SK-N-SH (cell line): ENCODE measurements around the gene SRD5A1. TPM values are rescaled to one million over a fixed set of nuclear protein-coding genes. Genes with fewer than 3 reads are reported as not detected.

ENCODE experiments used
- CTCF ChIA-PET: fragments of 300-600, 350-600 bp; formaldehyde crosslinking; extraction: SDS; loops from one replicate; lab custom pipeline; 2021; lab: Yijun Ruan, JAX
- POLR2A ChIA-PET: fragments of 350-600 bp; sonication (Branson Sonifier 250); formaldehyde crosslinking; extraction: SDS; loops from one replicate; lab custom pipeline; 2020; ENCODE audit warnings: antibody characterized with exemption, inconsistent platforms; lab: Yijun Ruan, JAX
- DNase-seq: peaks from one replicate; pipeline ENCODE4 v3.0.0; 2012
- H2AFZ ChIP-seq: fragments of 200-600 bp; sonication (generic); 2 replicates; pipeline ENCODE4 v1.8.1; 2016; ENCODE audit warnings: antibody characterized with exemption, mild to moderate bottlenecking, low read depth
- H3F3A ChIP-seq: fragments of 200-600 bp; sonication (generic); replicated peaks from 2 replicates; pipeline ENCODE3; 2016; ENCODE audit warnings: antibody characterized with exemption, mild to moderate bottlenecking; ENCODE audit not compliant: insufficient read depth
- H3K27ac ChIP-seq, 2 experiments: fragments of 200-500 bp in 1 of 2; fragments of 200-600 bp in 1 of 2; sonication (Bioruptor generic) in 1 of 2; sonication (generic), shearing (Covaris generic) in 1 of 2; 2 replicates each; pipeline versions ENCODE4 v1.5.1 to v1.6.1; 2014 to 2016; ENCODE audit warnings: low read depth in 2 of 2, inconsistent platforms in 1 of 2, low read length in 1 of 2, mild to moderate bottlenecking in 1 of 2, mixed read lengths in 1 of 2
- H3K27me3 ChIP-seq: fragments of 200-600 bp; sonication (generic), shearing (Covaris generic); 2 replicates; pipeline ENCODE4 v1.6.1; 2016; ENCODE audit warnings: mixed run types; ENCODE audit not compliant: insufficient read depth
- H3K36me3 ChIP-seq, 2 experiments: fragments of 200-500 bp in 1 of 2; fragments of 200-600 bp in 1 of 2; sonication (Bioruptor generic) in 1 of 2; sonication (generic) in 1 of 2; replicated peaks in 1 of 2; 2 replicates each; pipeline versions ENCODE3 to v1.5.1; 2014 to 2016; ENCODE audit warnings: low read length in 1 of 2, mild to moderate bottlenecking in 1 of 2; ENCODE audit not compliant: insufficient read depth in 2 of 2, control insufficient read depth in 1 of 2
- H3K4me1 ChIP-seq, 2 experiments: fragments of 200-500 bp in 1 of 2; fragments of 200-600 bp in 1 of 2; sonication (Bioruptor generic) in 1 of 2; sonication (generic), shearing (Covaris generic) in 1 of 2; 2 replicates each; pipeline versions ENCODE4 v1.5.1 to v1.6.1; 2014 to 2016; ENCODE audit warnings: low read depth in 1 of 2, low read length in 1 of 2, mixed run types in 1 of 2; ENCODE audit not compliant: insufficient read depth in 2 of 2, control insufficient read depth in 1 of 2
- H3K4me2 ChIP-seq: fragments of 200-600 bp; sonication (generic), shearing (Covaris generic); 2 replicates; pipeline ENCODE4 v1.6.1; 2017; ENCODE audit warnings: mixed run types
- H3K4me3 ChIP-seq, 2 experiments: fragments of 200-500 bp in 1 of 2; fragments of 200-600 bp in 1 of 2; sonication (Bioruptor generic) in 1 of 2; sonication (generic), shearing (Covaris generic) in 1 of 2; 2 replicates each; pipeline versions ENCODE4 v1.5.1 to v1.8.1; 2014 to 2016; ENCODE audit warnings: low read depth in 2 of 2, inconsistent platforms in 1 of 2, low read length in 1 of 2, mild to moderate bottlenecking in 1 of 2, mixed read lengths in 1 of 2, moderate library complexity in 1 of 2
- H3K79me2 ChIP-seq: fragments of 200-600 bp; sonication (generic); 2 replicates; pipeline ENCODE4 v1.8.1; 2017; ENCODE audit warnings: mild to moderate bottlenecking; ENCODE audit not compliant: insufficient read depth
- H3K9ac ChIP-seq: fragments of 200-600 bp; sonication (generic); 2 replicates; pipeline ENCODE4 v1.6.1; 2017; ENCODE audit warnings: mixed run types
- H3K9me2 ChIP-seq: fragments of 200-600 bp; sonication (generic); 2 replicates; pipeline ENCODE4 v1.6.1; 2017; ENCODE audit warnings: mixed run types
- H3K9me3 ChIP-seq: fragments of 200-600 bp; sonication (generic); 2 replicates; pipeline ENCODE4 v1.6.1; 2017; ENCODE audit warnings: mixed run types, mild to moderate bottlenecking, moderate library complexity
- H4K20me1 ChIP-seq: fragments of 200-600 bp; sonication (generic); 2 replicates; pipeline ENCODE4 v1.6.1; 2017; ENCODE audit warnings: mild to moderate bottlenecking, mixed run types; ENCODE audit not compliant: insufficient read depth
- CHD2 ChIP-seq: fragments of 150-350 bp; IDR thresholded peaks from 2 replicates; pipeline ENCODE4 v1.6.1; 2018; ENCODE audit warnings: low read length; ENCODE audit not compliant: partially characterized antibody
- CTCF ChIP-seq: fragments of 200-600 bp; sonication (generic); IDR thresholded peaks from 2 replicates; pipeline ENCODE4 v1.6.1; 2017; ENCODE audit warnings: antibody characterized with exemption, mild to moderate bottlenecking, moderate library complexity
- EP300 ChIP-seq, 2 experiments: IDR thresholded peaks; 2 replicates each; pipeline versions ENCODE4 v1.4.0 to v1.6.1; 2012; ENCODE audit warnings: borderline replicate concordance in 1 of 2, low read depth in 1 of 2, low read length in 1 of 2
- FOSL2 ChIP-seq: IDR thresholded peaks from 2 replicates; pipeline ENCODE4 v1.4.0; 2012; ENCODE audit warnings: low read depth, mild to moderate bottlenecking, moderate library complexity, borderline replicate concordance
- FOXM1 ChIP-seq: IDR thresholded peaks from 2 replicates; pipeline ENCODE4 v1.4.0; 2012; ENCODE audit warnings: low read depth, mild to moderate bottlenecking
- GABPA ChIP-seq: IDR thresholded peaks from 2 replicates; pipeline ENCODE4 v1.4.0; 2012; ENCODE audit warnings: low read depth, mild to moderate bottlenecking
- GATA2 ChIP-seq: sonication (generic); formaldehyde crosslinking; IDR thresholded peaks from 2 replicates; pipeline ENCODE4 v1.5.0; 2020; ENCODE audit warnings: mild to moderate bottlenecking, missing genetic modification reagents
- MEF2A ChIP-seq: IDR thresholded peaks from 2 replicates; pipeline ENCODE4 v1.4.0; 2012; ENCODE audit warnings: low read depth, borderline replicate concordance
- MXI1 ChIP-seq: IDR thresholded peaks from 2 replicates; pipeline ENCODE4 v1.6.1; 2012; ENCODE audit warnings: mild to moderate bottlenecking, low read depth, low read length, improper control_type of control experiment
- NFIC ChIP-seq: IDR thresholded peaks from 2 replicates; pipeline ENCODE4 v1.4.0; 2012; ENCODE audit warnings: borderline replicate concordance
- PBX3 ChIP-seq: IDR thresholded peaks from 2 replicates; pipeline ENCODE4; 2012
- REST ChIP-seq: IDR thresholded peaks from 2 replicates; pipeline ENCODE4 v1.6.1; 2012; ENCODE audit warnings: mild to moderate bottlenecking, low read depth, low read length, moderate library complexity
- RXRA ChIP-seq: IDR thresholded peaks from 2 replicates; pipeline ENCODE4 v1.4.0; 2012; ENCODE audit warnings: low read depth, mild to moderate bottlenecking, borderline replicate concordance
- SMC3 ChIP-seq: IDR thresholded peaks from 2 replicates; pipeline ENCODE4 v1.6.1; 2012; ENCODE audit warnings: low read depth, low read length, improper control_type of control experiment
- TEAD4 ChIP-seq: IDR thresholded peaks from 2 replicates; pipeline ENCODE4 v1.4.0; 2012; ENCODE audit warnings: mild to moderate bottlenecking, borderline replicate concordance; ENCODE audit not compliant: insufficient read depth
- USF1 ChIP-seq: IDR thresholded peaks from 2 replicates; pipeline ENCODE4 v1.4.0; 2012; ENCODE audit warnings: low read depth, borderline replicate concordance
- USF2 ChIP-seq: fragments of 150-350 bp; IDR thresholded peaks from 2 replicates; pipeline ENCODE4 v1.6.1; 2017; ENCODE audit warnings: antibody characterized with exemption, low read length, low read depth, borderline replicate concordance
- WGBS: methylation state at CpG from one replicate; pipeline ENCODE4 v1.1.6; 2017; ENCODE audit warnings: low lambda C conversion rate; 5-methylcytosine and 5-hydroxymethylcytosine counted together
- polyA plus RNA-seq, 3 experiments: library from polyadenylated mRNA; depleted of rRNA; stranded (reverse); fragments of >200 nt; gene quantifications; 2 replicates each; pipeline ENCODE4 v1.2.3, GENCODE V29; 2012

SRD5A1 gene
- polyA plus RNA-seq, 1 of the 3 experiments (the other 2 are of a cell fraction), result 24.0 TPM

- no peaks in the 10 kb centered on the region for H3K79me2 ChIP-seq
- no peak overlapping the region for H3K27ac ChIP-seq
- H3K4me3 ChIP-seq, result no peak overlapping the region
- H3K4me2 ChIP-seq, result no peak overlapping the region
- H3K27me3 ChIP-seq, result no peaks in the 10 kb centered on the region
- peaks cover 11% of the 10 kb centered on the region for H3F3A ChIP-seq
- no peak overlapping the region for H2AFZ ChIP-seq
- no peaks in the 10 kb centered on the region for H3K9me2 ChIP-seq
- POLR2A ChIA-PET, result no interaction called here
- H3K9me3 ChIP-seq, result no peaks in the 10 kb centered on the region
- peaks cover 64 to 88% of the 10 kb centered on the region in 2 experiments for H3K36me3 ChIP-seq
- CTCF ChIA-PET, result no interaction called here
- H3K9ac ChIP-seq, result no peak overlapping the region
- H3K4me1 ChIP-seq, result no peaks in the 10 kb centered on the region
- TF ChIP-seq REST, result no peak
- TF ChIP-seq TEAD4, result no peak
- no peak for TF ChIP-seq RXRA
- TF ChIP-seq SMC3, result no peak
- TF ChIP-seq MXI1, result no peak
- TF ChIP-seq FOXM1, result no peak
- TF ChIP-seq PBX3, result no peak
- TF ChIP-seq CHD2, result no peak
- TF ChIP-seq GATA2, result no peak
- TF ChIP-seq CTCF, result no peak
- no peak for TF ChIP-seq GABPA
- TF ChIP-seq USF2, result no peak
- no peak for TF ChIP-seq FOSL2
- TF ChIP-seq EP300 (IDR thresholded peaks at IDR 0.05; ENCODE audit: borderline replicate concordance in 1 of 2, low read depth in 1 of 2, low read length in 1 of 2), result no peak
- no peak for TF ChIP-seq USF1
- TF ChIP-seq MEF2A, result no peak
- no peak for TF ChIP-seq NFIC
- TF ChIP-seq, all 33 proteins: peak for 0
- DNase-seq, result no peak
- WGBS, result 98% methylated on average over 8 of the region's 11 CpGs
- H4K20me1 ChIP-seq, result no peaks in the 10 kb centered on the region
Observed at GRCh38 chr5:6601816-6602215, 31.4 kb upstream of the SRD5A1 start.
